Right kidney (tissue), 9 donors: ENCODE measurements around the gene TMEM106C.

Source experiments
- DNase-seq: peaks from one replicate; pipeline ENCODE4 v3.0.0-alpha.2; 2016
- long read RNA-seq, 8 donors: transcript quantifications; one replicate each; lab custom pipeline, GENCODE V29; 2026

Gene TMEM106C
- long read RNA-seq, donor 1, transcript TMEM106C-220 (8 exons, 810 nt): major isoform, 25 of 89 reads
- long read RNA-seq, donor 1, transcript TMEM106C-201 (8 exons, 1,394 nt): minor isoform, 16 of 89 reads
- long read RNA-seq, donor 1, partial matches to known transcripts: 35 of 89 reads
- long read RNA-seq, donor 1, other reads (novel, unspliced or antisense): 0 of 89 reads
- long read RNA-seq, donor 2, transcript TMEM106C-201 (8 exons, 1,394 nt): minor isoform, 13 of 35 reads
- long read RNA-seq, donor 2, transcript TMEM106C-220 (8 exons, 810 nt): major isoform, 16 of 35 reads
- long read RNA-seq, donor 2, partial matches to known transcripts: 0 of 35 reads
- long read RNA-seq, donor 2, other reads (novel, unspliced or antisense): 0 of 35 reads
- long read RNA-seq, donor 3, transcript TMEM106C-220 (8 exons, 810 nt): minor isoform, 8 of 24 reads
- long read RNA-seq, donor 3, transcript TMEM106C-201 (8 exons, 1,394 nt): major isoform, 11 of 24 reads
- long read RNA-seq, donor 3, partial matches to known transcripts: 0 of 24 reads
- long read RNA-seq, donor 3, other reads (novel, unspliced or antisense): 0 of 24 reads
- long read RNA-seq, donor 4, transcript TMEM106C-220 (8 exons, 810 nt): major isoform, 19 of 37 reads
- long read RNA-seq, donor 4, transcript TMEM106C-201 (8 exons, 1,394 nt): minor isoform, 10 of 37 reads
- long read RNA-seq, donor 4, partial matches to known transcripts: 0 of 37 reads
- long read RNA-seq, donor 4, other reads (novel, unspliced or antisense): 0 of 37 reads
- long read RNA-seq, donor 5, transcript TMEM106C-220 (8 exons, 810 nt): major isoform, 15 of 36 reads
- long read RNA-seq, donor 5, transcript TMEM106C-201 (8 exons, 1,394 nt): minor isoform, 10 of 36 reads
- long read RNA-seq, donor 5, partial matches to known transcripts: 0 of 36 reads
- long read RNA-seq, donor 5, other reads (novel, unspliced or antisense): 0 of 36 reads
- long read RNA-seq, donor 6, transcript TMEM106C-201 (8 exons, 1,394 nt): minor isoform, 7 of 43 reads
- long read RNA-seq, donor 6, transcript TMEM106C-220 (8 exons, 810 nt): major isoform, 17 of 43 reads
- long read RNA-seq, donor 6, partial matches to known transcripts: 9 of 43 reads
- long read RNA-seq, donor 6, other reads (novel, unspliced or antisense): 0 of 43 reads
- long read RNA-seq, donor 7, transcript TMEM106C-201 (8 exons, 1,394 nt): minor isoform, 17 of 62 reads
- long read RNA-seq, donor 7, transcript TMEM106C-220 (8 exons, 810 nt): major isoform, 18 of 62 reads
- long read RNA-seq, donor 7, partial matches to known transcripts: 14 of 62 reads
- long read RNA-seq, donor 7, other reads (novel, unspliced or antisense): 0 of 62 reads
- long read RNA-seq, donor 8, transcript TMEM106C-201 (8 exons, 1,394 nt): major isoform, 21 of 49 reads
- long read RNA-seq, donor 8, transcript TMEM106C-220 (8 exons, 810 nt): minor isoform, 16 of 49 reads
- long read RNA-seq, donor 8, partial matches to known transcripts: 5 of 49 reads
- long read RNA-seq, donor 8, other reads (novel, unspliced or antisense): 0 of 49 reads

- peak; percentile 94 for DNase-seq
These were observed at the start of gene TMEM106C for GRCh38 chr12:47963340-47964040. Gene TMEM106C (plus strand): TSS chr12:47963596. CDS start chr12:47964237, 641 bp downstream.

DNA sequence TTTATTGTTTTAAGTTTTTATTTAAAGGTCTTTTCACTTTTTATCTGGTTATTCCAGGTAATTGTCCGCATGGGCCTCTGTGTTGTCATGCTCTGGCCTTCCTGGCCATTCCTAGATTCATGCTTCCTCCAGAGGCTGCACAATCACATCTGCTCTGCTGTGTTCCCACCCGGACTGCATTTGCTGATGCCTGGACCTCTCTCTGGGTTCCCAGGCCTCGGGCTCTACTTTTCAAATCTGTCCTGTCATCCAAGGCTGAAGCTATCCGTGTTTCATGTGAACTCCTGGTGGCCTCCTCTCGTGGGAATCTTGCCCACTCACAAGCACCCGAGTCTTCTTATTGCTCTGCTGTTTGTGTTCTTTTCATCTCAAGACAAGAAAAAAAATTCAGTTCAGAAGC lies 42.5 kb upstream of the TMEM106C start:
- no peak for DNase-seq

- no peak for DNase-seq
These were observed 41.5 kb upstream of the TMEM106C start for GRCh38 chr12:47921907-47922306.

DNA sequence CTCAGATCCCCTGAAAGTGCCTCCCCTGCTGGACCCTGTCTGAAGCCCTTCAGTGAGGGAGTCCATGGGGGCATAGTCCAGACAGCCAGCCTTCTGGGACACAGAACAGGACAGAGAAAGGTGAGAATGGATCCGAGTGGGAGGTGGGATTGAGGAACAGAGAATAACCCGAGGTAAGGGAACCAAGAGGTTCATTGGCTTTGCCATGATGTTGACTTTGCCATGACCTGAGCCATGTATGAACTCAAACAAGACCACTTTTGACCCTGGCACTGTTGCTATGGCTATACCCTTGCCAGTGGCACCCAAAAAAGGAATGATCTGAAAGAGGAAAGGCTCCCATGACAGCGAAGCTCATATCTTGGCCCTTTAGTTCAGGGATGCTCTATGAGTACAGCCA lies 36.0 kb upstream of the TMEM106C start:
- no peak for DNase-seq

DNA sequence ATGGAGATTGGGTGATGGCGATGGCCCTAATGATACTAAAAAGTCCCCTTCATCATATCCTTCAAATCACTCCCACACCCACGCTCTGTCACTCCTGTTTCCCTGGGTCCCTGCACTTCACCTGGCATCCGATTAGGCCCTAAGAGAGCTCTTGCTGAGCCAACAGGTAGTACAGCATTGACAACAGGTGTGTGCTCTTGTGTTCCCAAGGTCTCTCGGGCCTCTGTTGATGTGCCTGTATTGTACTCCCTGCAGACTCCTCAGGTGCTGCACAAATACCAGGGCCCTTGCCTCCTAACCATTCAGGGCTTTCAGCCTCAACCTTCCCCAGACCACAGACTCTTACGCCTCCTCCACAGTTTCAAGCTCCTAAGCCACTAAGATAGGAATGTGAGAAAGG lies 32.8 kb upstream of the TMEM106C start:
- no peak for DNase-seq

DNA sequence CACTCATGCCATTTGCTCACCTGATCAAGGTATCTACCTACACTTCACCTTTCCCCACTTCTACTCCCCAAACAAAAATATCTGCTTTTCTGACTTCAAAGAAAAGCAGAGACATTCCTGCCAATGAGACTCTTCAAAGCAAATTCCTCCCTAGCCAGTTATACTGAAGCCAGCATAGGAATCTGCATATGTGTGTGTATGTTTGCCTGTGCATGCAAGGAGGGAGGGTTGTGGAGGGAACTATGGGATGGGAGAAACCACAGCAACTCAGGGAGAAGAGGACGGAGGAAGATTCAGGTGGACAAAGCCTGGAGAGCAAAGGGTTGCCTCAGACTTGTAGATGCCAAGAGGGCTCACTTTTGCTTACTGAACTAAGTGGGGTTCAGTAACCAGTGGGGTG lies 32.2 kb upstream of the TMEM106C start:
- DNase-seq: no peak

DNA sequence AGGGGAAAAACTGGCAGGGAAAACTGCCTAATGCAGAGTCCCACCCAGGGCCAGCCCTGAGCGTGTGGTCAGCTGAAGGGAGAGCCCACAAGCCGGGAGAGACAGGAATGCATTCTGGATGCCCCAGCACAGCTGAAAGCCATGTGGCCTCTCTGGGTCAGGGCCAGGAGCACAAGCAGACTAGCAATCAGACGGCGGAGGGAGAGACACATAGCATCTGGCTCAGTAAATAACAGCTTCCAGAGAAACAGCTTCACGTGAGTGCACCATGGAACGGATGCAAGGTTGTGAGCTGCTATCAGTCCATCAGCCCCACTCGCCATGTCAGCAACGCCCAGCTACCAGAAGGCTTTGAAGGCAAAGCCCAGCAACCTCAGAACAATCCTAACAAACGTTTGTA lies 28.2 kb upstream of the TMEM106C start:
- DNase-seq: no peak

DNA sequence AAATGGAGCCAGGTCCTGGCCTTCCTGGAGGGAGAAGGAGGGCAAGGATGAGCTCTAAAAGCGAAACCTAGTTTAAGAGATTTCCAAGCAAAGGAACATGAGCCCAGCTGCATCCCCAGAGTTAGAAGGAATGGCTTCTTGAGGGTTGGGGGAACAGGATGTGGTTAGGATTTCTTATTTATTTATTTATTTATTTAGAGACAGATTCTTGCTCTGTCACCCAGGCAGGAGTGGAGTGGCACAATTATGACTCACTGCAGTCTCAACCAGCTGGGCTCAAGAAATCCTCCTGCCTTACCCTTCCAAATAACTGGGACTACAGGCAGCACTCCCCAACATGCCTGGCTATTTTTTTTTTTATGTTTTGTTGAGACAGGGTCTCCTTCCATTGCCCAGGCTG lies 25.3 kb upstream of the TMEM106C start:
- DNase-seq: no peak

GRCh38 chr12:47938594-47938993 lies 24.8 kb upstream of the TMEM106C start:
- DNase-seq: no peak

DNA sequence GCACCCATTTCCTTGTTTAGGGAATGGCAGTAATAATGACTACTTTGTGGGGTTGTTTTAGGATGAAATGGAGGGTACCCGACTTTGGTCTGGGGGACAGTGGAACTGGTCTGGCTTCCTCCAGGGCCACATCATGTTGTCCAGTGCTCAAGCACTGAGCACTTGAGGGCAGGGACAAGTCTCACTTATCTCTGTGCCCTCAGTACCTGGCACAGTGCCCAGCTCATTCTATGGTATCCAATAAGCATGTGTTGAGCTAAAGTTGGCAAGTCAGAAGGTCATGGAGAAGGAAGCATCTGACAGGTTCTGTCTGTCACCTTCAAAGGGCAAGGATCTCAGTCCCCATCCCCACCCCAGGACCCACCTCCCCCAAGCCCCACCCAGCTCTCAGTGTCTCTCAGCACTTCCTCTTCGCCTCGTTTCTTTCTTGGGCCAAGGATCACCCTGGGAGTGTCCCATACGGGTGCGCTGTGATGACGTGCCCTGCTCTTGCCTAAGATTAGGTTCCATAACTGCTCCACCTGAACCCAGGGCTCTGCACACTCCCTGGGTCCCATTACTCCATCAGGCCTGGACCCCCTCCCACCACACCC lies 24.3 kb upstream of the TMEM106C start:
- no peak for DNase-seq

DNA sequence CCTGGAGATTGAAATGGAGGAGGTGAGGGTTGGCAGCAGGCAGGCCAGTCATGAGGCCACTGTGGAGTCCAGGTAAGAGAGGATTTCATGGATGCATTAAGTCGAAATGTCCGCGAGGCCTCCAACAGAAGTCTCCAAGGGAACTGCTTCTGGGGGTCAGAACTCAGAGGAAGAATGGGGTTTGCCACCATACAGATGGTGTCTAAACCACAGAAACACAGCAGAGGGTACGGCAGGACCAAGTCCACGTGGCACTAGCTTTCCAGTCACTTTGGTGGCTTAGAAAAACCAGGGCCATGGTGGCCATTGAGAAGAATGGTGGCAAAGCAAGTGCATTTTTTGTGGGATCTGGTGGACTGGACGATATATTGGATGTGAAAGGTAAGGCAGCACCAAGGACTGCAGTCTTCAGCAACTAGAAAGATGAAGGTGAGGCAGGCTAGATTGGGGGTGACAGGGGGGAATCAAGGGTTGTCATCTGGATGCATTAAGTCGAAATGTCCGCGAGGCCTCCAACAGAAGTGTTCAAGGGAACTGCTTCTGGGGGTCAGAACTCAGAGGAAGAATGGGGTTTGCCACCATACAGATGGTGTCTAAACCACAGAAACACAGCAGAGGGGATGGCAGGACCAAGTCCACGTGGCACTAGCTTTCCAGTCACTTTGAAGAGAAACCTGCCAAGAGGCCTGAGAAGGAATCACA lies 22.5 kb upstream of the TMEM106C start:
- DNase-seq: no peak

DNA sequence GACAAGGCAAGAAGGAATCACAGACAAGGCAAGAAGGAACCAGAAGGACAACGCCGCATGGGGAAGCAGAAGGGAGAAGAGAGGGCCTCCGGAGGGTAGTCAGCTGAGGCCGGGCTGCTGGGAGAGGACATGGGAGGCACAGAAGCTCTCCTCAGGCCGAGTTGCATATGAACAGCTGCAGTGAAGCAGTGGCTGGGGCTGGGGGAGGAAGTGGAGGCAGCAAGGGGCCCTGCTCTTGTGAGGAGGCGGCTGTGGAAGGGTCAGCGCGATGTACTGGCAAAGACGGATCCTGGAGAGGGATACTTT lies 22.0 kb upstream of the TMEM106C start:
- DNase-seq: no peak

- DNase-seq: peak; percentile 79
These were observed 21.4 kb upstream of the TMEM106C start for GRCh38 chr12:47941871-47942613.

GRCh38 chr12:47942614-47943225 lies 20.7 kb upstream of the TMEM106C start:
- DNase-seq: peak; percentile 54

DNA sequence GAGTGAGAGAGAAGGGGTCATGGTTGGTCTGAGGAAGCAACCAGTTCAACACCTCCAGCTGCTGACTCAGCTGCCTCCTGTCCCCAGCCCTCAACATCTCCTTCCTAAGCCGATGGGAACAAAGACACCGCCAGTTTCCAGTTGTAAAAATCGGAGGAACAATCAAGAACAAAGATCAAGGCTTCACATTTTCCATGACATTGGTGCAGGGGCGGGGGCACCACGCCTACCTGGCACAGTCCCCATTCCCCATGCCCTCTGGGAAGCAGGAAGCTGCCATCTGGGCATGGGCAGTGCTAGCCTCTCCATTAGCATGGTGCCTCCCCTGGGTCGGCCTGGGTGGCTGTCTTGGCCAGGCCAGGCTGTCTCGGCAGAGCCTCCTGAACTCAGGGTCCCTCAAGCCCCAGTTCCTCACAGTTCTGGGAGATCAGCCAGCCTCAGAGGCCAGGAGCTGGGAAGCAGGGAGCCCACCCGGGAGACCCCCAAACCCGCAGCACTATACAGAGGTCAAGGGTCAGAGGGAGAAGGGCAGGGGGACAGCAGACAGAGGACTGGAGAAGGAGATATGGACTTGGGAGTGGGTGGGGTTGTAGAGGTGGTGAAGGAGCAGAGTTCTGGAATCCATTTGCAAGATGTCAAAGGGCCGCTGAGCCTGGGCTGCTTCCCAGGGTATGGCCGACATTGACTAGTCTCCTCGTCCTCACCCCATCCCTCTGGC lies 19.6 kb upstream of the TMEM106C start:
- no peak for DNase-seq

- no peak for DNase-seq
These were observed 18.6 kb upstream of the TMEM106C start for GRCh38 chr12:47944685-47945340.

GRCh38 chr12:47945341-47945728 lies 18.1 kb upstream of the TMEM106C start:
- no peak for DNase-seq
